Measurements from ENCODE around the gene PRH1.

DNA sequence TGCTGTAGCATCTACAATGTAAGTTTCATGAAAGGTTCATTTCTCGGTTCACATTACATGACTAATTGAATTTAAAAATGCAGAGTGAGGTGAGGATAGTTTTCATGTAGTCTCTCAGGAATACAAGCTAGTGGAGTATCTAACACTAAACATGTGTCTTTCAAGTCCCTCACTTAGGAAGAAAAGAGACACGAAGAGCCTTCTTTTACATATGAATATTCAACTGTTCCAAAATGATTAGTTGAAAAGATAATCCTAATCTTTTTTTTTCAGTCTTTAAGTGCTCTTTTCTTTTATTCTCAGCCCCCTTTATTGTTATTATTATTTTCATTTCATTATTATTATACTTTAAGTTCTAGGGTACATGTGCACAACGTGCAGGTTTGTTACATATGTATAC is 45.6 kb downstream of the PRH1 start:
- TF ChIP-seq, protein P1, sequence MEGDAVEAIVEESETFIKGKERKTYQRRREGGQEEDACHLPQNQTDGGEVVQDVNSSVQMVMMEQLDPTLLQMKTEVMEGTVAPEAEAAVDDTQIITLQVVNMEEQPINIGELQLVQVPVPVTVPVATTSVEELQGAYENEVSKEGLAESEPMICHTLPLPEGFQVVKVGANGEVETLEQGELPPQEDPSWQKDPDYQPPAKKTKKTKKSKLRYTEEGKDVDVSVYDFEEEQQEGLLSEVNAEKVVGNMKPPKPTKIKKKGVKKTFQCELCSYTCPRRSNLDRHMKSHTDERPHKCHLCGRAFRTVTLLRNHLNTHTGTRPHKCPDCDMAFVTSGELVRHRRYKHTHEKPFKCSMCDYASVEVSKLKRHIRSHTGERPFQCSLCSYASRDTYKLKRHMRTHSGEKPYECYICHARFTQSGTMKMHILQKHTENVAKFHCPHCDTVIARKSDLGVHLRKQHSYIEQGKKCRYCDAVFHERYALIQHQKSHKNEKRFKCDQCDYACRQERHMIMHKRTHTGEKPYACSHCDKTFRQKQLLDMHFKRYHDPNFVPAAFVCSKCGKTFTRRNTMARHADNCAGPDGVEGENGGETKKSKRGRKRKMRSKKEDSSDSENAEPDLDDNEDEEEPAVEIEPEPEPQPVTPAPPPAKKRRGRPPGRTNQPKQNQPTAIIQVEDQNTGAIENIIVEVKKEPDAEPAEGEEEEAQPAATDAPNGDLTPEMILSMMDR (IDR thresholded peaks at IDR 0.05; ENCODE audit: low read depth, low read length), result no peak
- TF ChIP-seq EZH2phosphoT487 (IDR thresholded peaks at IDR 0.05; ENCODE audit: low read depth), result no peak

Measured in OCI-LY3 (cell line).